ENCODE results near the gene PDXP. TPM values are rescaled to one million over a fixed set of nuclear protein-coding genes. Genes with fewer than 3 reads are reported as not detected.

Gene PDXP
- total and polyA plus RNA-seq, 2 donors (not counting 3 experiments of a cell fraction or from before 2014, with no cell fraction given) = 18.0 to 20.0 TPM

- FAIRE-seq (no peak), DNase-seq (ENCODE audit: low read depth, low spot score) (no peak)
- Histone ChIP-seq H3K9me3 (replicated peaks; ENCODE audit: control insufficient read depth, insufficient read depth, low read length) (no peaks in the 10 kb centered on the region), H3K27ac (ENCODE audit: insufficient read depth, low read depth, low read length) (no peak overlapping the region), H3K9ac (replicated peaks; ENCODE audit: extremely low read depth, insufficient read depth, low read length) (no peak overlapping the region), H4K20me1 (replicated peaks; ENCODE audit: control insufficient read depth, extremely low read depth, insufficient read depth, low read length) (no peaks in the 10 kb centered on the region), H3K79me2 (ENCODE audit: control insufficient read depth, insufficient read depth, low read length) (no peaks in the 10 kb centered on the region), H3K4me1 (ENCODE audit: control insufficient read depth, extremely low read depth, insufficient read depth, low read length) (no peaks in the 10 kb centered on the region), H3K4me2 (ENCODE audit: insufficient read depth, low read length) (no peak overlapping the region), H3K9me1 (replicated peaks; ENCODE audit: control insufficient read depth, extremely low read depth, insufficient read depth, low read length) (no peaks in the 10 kb centered on the region), H3K27me3 (ENCODE audit: control insufficient read depth in 2 of 2, insufficient read depth in 2 of 2, low read length in 2 of 2) (no peaks in the 10 kb centered on the region), H3K4me3 (replicated peaks in 1 of 3; ENCODE audit: insufficient read depth in 1 of 3, low read depth in 1 of 3, low read length in 3 of 3) (no peak overlapping the region), H3K36me3 (ENCODE audit: control insufficient read depth in 2 of 2, extremely low read depth in 1 of 2, insufficient read depth in 2 of 2, low read length in 2 of 2) (no peaks in the 10 kb centered on the region), H2AFZ (ENCODE audit: low read depth, low read length) (no peak overlapping the region)
- no TSS peak for BruUV-seq (replicated peaks)
- intact Hi-C loops (cut with micrococcal nuclease) = no loop called here
- ChIA-PET CTCF (no interaction called here), POLR2A (no interaction called here)
- TF ChIP-seq GATA2 (IDR thresholded peaks at IDR 0.05; ENCODE audit: insufficient read depth, insufficient read length, low read depth, low read length) = no peak
- dilution Hi-C loops (cut with MboI; ENCODE audit: extremely low pct_ligation_motif_present, low sequenced_read_pairs) = no loop called here
Observed at GRCh38 chr22:37715760-37716159, 57.2 kb downstream of the PDXP start.

Small RNA genes lying within 50 kb of the gene (small RNA-seq; reads per million reads assigned to genes)
- not detected for gene RN7SL385P (ENCODE audit: insufficient read depth, insufficient read length, low read depth, low replicate concordance)

Other genes with a start within 250 kb of the PDXP start
- gene ELFN2, start 231.2 kb upstream of the PDXP start, total RNA-seq = 1.3 and 1.4 TPM in 2 replicates
- gene ELFN2, start 231.2 kb upstream of the PDXP start, polyA plus RNA-seq = 0.33 and 0.41 TPM in 2 replicates
- gene MFNG, start 172.3 kb upstream of the PDXP start, total RNA-seq = 188 and 197 TPM in 2 replicates
- gene MFNG, start 172.3 kb upstream of the PDXP start, polyA plus RNA-seq = 257 and 379 TPM in 2 replicates
- gene CARD10, start 139.3 kb upstream of the PDXP start, total RNA-seq = 39.5 and 40.6 TPM in 2 replicates
- gene CARD10, start 139.3 kb upstream of the PDXP start, polyA plus RNA-seq = 36.1 and 42.0 TPM in 2 replicates
- gene CDC42EP1, start 98.2 kb upstream of the PDXP start, total RNA-seq = 141 and 146 TPM in 2 replicates
- gene CDC42EP1, start 98.2 kb upstream of the PDXP start, polyA plus RNA-seq = 82.2 and 100 TPM in 2 replicates
- not detected in 2 replicates for gene LGALS2, start 78.6 kb upstream of the PDXP start, total RNA-seq
- not detected in 2 replicates for gene LGALS2, start 78.6 kb upstream of the PDXP start, polyA plus RNA-seq
- gene GGA1, start 49.9 kb upstream of the PDXP start, total RNA-seq = 55.9 and 67.5 TPM in 2 replicates
- 54.1 and 75.6 TPM in 2 replicates for gene GGA1, start 49.9 kb upstream of the PDXP start, polyA plus RNA-seq
- 2.8 and 4.3 TPM in 2 replicates for gene SH3BP1, start 19.1 kb upstream of the PDXP start, total RNA-seq
- gene SH3BP1, start 19.1 kb upstream of the PDXP start, polyA plus RNA-seq = 2.3 and 4.2 TPM in 2 replicates
- gene LGALS1, start 16.9 kb downstream of the PDXP start, total RNA-seq = 2,698 and 3,340 TPM in 2 replicates
- gene LGALS1, start 16.9 kb downstream of the PDXP start, polyA plus RNA-seq = 13,642 and 14,745 TPM in 2 replicates
- 29.1 and 31.5 TPM in 2 replicates for gene NOL12, start 27.6 kb downstream of the PDXP start, total RNA-seq
- gene NOL12, start 27.6 kb downstream of the PDXP start, polyA plus RNA-seq = 22.0 and 23.2 TPM in 2 replicates
- gene TRIOBP, start 38.3 kb downstream of the PDXP start, total RNA-seq = 104 TPM in 2 replicates
- gene TRIOBP, start 38.3 kb downstream of the PDXP start, polyA plus RNA-seq = 53.8 and 60.6 TPM in 2 replicates
- 19.7 and 19.9 TPM in 2 replicates for gene GCAT, start 149.2 kb downstream of the PDXP start, total RNA-seq
- 19.7 and 24.4 TPM in 2 replicates for gene GCAT, start 149.2 kb downstream of the PDXP start, polyA plus RNA-seq
- gene GALR3, start 164.7 kb downstream of the PDXP start, total RNA-seq = not detected in 2 replicates
- not detected in 2 replicates for gene GALR3, start 164.7 kb downstream of the PDXP start, polyA plus RNA-seq
- gene ANKRD54, start 185.6 kb downstream of the PDXP start, total RNA-seq = 25.5 and 26.0 TPM in 2 replicates
- 26.7 and 40.0 TPM in 2 replicates for gene ANKRD54, start 185.6 kb downstream of the PDXP start, polyA plus RNA-seq
- 442 and 479 TPM in 2 replicates for gene EIF3L, start 190.7 kb downstream of the PDXP start, total RNA-seq
- gene EIF3L, start 190.7 kb downstream of the PDXP start, polyA plus RNA-seq = 601 and 647 TPM in 2 replicates
- 65.2 and 66.9 TPM in 2 replicates for gene MICALL1, start 247.6 kb downstream of the PDXP start, total RNA-seq
- 23.9 and 30.5 TPM in 2 replicates for gene MICALL1, start 247.6 kb downstream of the PDXP start, polyA plus RNA-seq

All from endothelial cell of umbilical vein (primary cell).